HFFc6 (cell line): ENCODE data around the gene AGA. TPM values are rescaled to one million over a fixed set of nuclear protein-coding genes. Genes with fewer than 3 reads are reported as not detected.
A peak's percentile ranks its signal among the peaks of the same experiment; 100 is the strongest.

Experiments
- DNase-seq: peaks from one replicate; pipeline ENCODE4 v3.0.0-alpha.2; 2018
- H3K27ac Mint-ChIP-seq: 2 replicates; pipeline ENCODE4 v1.8.0; 2020; ENCODE audit warnings: mild to moderate bottlenecking, mixed read lengths
- H3K27me3 Mint-ChIP-seq: 2 replicates; pipeline ENCODE4 v1.8.0; 2021; ENCODE audit warnings: mild to moderate bottlenecking, moderate library complexity, mixed read lengths; ENCODE audit not compliant: insufficient read depth
- H3K36me3 Mint-ChIP-seq: 2 replicates; pipeline ENCODE4 v1.8.0; 2021; ENCODE audit warnings: low read depth, mixed read lengths
- H3K4me1 Mint-ChIP-seq: 2 replicates; pipeline ENCODE4 v1.8.0; 2020; ENCODE audit warnings: low read depth, mixed read lengths
- H3K4me3 Mint-ChIP-seq: 2 replicates; pipeline ENCODE4 v1.8.0; 2020; ENCODE audit warnings: mild to moderate bottlenecking, moderate library complexity, mixed read lengths
- H3K9me3 Mint-ChIP-seq: 2 replicates; pipeline ENCODE4 v1.8.0; 2020; ENCODE audit warnings: mild to moderate bottlenecking, mixed read lengths
- total RNA-seq, 6 experiments: library from RNA; stranded (reverse); fragmentation: NEBNext Ultra II Directional; extraction: Animal tissue kit (Norgen Biotek cat#: 25700); gene quantifications; 2 replicates in 1 of 6; 3 replicates in 5 of 6; pipeline ENCODE4 v1.2.3, GENCODE V29; 2021
- TF ChIP-seq, protein P1 (sequence below): fragments of 200-600 bp; sonication (generic); IDR thresholded peaks from 2 replicates; pipeline ENCODE4 v1.5.0; 2021; ENCODE audit warnings: antibody characterized with exemption, mild to moderate bottlenecking

AGA gene
- total RNA-seq, 6 experiments from 2014 or later = 41.5 to 53.7 (median 47.4) TPM

DNA sequence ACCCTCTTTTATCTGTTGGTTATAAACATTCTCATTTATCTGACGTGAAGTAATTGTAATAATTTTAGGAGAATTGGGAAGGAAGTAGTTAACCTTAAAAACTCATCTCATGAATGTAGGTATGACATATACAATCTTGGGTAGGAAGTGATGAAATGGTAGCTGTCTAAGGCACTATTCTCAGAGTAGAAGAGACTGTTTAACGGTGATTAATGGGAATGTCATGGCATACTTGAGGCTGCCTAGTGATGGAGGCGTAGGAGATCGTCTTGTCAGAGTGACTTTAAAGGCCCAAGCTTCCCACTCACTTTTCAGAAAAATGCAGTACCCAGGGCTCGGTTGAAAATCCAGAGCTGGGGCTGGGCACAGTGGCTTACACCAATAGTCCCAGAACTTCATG lies 19.4 kb upstream of the AGA start:
- Mint-ChIP-seq H3K9me3 (no peaks in the 10 kb centered on the region), H3K36me3 (peaks cover 23% of the 10 kb centered on the region), H3K27me3 (no peaks in the 10 kb centered on the region; the same call in 1 of the 2 replicates), H3K4me3 (no peak overlapping the region; the same call in 1 of the 2 replicates), H3K4me1 (peaks cover 58% of the 10 kb centered on the region), H3K27ac (peak overlapping the region; percentile 78)
- DNase-seq = peak; percentile 48
- TF ChIP-seq, protein P1, sequence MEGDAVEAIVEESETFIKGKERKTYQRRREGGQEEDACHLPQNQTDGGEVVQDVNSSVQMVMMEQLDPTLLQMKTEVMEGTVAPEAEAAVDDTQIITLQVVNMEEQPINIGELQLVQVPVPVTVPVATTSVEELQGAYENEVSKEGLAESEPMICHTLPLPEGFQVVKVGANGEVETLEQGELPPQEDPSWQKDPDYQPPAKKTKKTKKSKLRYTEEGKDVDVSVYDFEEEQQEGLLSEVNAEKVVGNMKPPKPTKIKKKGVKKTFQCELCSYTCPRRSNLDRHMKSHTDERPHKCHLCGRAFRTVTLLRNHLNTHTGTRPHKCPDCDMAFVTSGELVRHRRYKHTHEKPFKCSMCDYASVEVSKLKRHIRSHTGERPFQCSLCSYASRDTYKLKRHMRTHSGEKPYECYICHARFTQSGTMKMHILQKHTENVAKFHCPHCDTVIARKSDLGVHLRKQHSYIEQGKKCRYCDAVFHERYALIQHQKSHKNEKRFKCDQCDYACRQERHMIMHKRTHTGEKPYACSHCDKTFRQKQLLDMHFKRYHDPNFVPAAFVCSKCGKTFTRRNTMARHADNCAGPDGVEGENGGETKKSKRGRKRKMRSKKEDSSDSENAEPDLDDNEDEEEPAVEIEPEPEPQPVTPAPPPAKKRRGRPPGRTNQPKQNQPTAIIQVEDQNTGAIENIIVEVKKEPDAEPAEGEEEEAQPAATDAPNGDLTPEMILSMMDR = no peak

DNA sequence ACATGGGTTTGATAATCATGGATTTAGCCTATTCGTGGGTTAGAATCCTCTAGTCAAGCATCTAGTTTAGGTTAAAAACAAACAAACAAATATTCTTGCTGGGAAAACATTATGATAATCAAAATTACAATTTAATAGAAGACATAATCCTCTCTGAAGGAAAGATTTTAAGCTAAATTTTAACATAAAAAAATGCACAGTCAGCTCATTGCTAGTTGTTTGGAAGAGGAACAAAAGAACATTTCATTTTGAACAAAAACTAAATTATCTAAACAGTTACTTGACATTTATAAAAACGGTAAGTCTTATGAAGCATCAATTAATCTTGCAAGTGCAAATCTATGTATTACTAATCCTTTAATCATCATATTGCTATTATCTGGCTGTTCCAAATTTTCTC lies 18.2 kb upstream of the AGA start:
- no peak for DNase-seq
- Mint-ChIP-seq H3K4me1 (peaks cover 57% of the 10 kb centered on the region), H3K36me3 (peaks cover 26% of the 10 kb centered on the region), H3K9me3 (no peaks in the 10 kb centered on the region), H3K27me3 (no peaks in the 10 kb centered on the region), H3K4me3 (no peak overlapping the region), H3K27ac (no peak overlapping the region)
- TF ChIP-seq, protein P1 = no peak

- no peak for DNase-seq
- no peaks in the 10 kb centered on the region for H3K9me3 Mint-ChIP-seq
- H3K27ac Mint-ChIP-seq = no peak overlapping the region
- H3K4me1 Mint-ChIP-seq = peaks cover 61% of the 10 kb centered on the region
- no peaks in the 10 kb centered on the region for H3K27me3 Mint-ChIP-seq
- TF ChIP-seq, protein P1 = no peak
- H3K4me3 Mint-ChIP-seq = no peak overlapping the region
- peaks cover 61% of the 10 kb centered on the region for H3K36me3 Mint-ChIP-seq
These were observed 13.3 kb upstream of the AGA start for GRCh38 chr4:177455561-177455970.

DNA sequence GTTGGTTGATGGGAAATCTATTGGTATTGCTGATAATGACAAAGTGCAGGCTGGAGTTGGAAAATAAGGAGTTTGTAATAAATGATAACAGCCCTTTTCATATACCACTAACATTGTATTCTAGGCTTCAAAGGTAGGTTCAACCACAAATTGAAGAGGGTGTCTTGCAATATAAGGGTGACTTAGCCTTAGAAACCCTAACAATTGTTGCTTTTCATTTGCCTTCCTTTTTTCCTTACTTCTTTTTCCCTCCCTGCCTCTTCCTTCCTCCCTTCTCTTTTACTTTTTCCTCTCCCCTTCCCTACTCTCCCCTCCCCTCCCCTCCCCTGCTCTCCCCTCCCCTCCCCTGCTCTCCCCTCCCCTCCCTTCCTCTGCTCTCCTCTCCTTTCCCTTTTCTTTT lies 10.9 kb upstream of the AGA start:
- H3K27me3 Mint-ChIP-seq = peaks cover 2% of the 10 kb centered on the region; the same call in 1 of the 2 replicates
- no peak overlapping the region for H3K4me3 Mint-ChIP-seq
- peaks cover 76% of the 10 kb centered on the region for H3K4me1 Mint-ChIP-seq
- TF ChIP-seq, protein P1 = no peak
- no peaks in the 10 kb centered on the region for H3K9me3 Mint-ChIP-seq
- no peak for DNase-seq
- H3K36me3 Mint-ChIP-seq = peaks cover 63% of the 10 kb centered on the region
- peak overlapping the region; percentile 40; the same call in 1 of the 2 replicates for H3K27ac Mint-ChIP-seq

DNA sequence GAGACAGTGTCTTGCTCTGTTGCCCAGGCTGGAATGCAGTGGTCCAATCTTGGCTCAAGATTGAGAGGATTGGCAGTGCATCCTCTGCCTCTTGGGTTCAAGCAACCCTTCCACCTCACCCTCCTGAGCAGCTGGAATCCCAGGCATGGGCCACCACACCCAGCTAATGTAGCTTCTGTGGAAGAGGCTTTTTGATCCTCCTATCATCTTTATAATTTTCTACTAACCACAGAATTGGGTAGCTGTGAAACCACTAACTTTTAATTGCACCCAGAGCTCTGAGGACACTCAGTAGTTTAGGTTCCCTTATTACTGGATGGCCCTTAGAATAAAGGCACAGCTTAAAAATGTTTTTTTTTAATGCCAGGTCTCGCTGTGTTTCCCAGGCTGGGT lies 8.9 kb upstream of the AGA start:
- Mint-ChIP-seq H3K27me3 (peaks cover 2% of the 10 kb centered on the region; the same call in 1 of the 2 replicates), H3K9me3 (no peaks in the 10 kb centered on the region), H3K36me3 (peaks cover 53% of the 10 kb centered on the region), H3K27ac (peak overlapping the region; percentile 91), H3K4me1 (peaks cover 90% of the 10 kb centered on the region), H3K4me3 (peak overlapping the region; percentile 3; the same call in 1 of the 2 replicates)
- TF ChIP-seq, protein P1 = no peak
- DNase-seq = peak; percentile 21
